Glutamatergic neuron (in vitro differentiated cells): Measurements from ENCODE around the gene CCBE1. TPM values are rescaled to one million over a fixed set of nuclear protein-coding genes. Genes with fewer than 3 reads are reported as not detected.

ENCODE experiments used
- DNase-seq: peaks from one replicate; pipeline ENCODE4 v3.0.0; 2022
- H3K27ac Mint-ChIP-seq: one replicate; pipeline ENCODE4 v1.8.0; 2020; ENCODE audit warnings: mild to moderate bottlenecking, mixed read lengths, inconsistent platforms; ENCODE audit not compliant: unreplicated experiment
- H3K27me3 Mint-ChIP-seq: one replicate; pipeline ENCODE4 v1.8.0; 2020; ENCODE audit warnings: mild to moderate bottlenecking, moderate library complexity, mixed read lengths, inconsistent platforms; ENCODE audit not compliant: unreplicated experiment
- H3K36me3 Mint-ChIP-seq: one replicate; pipeline ENCODE4 v1.8.0; 2020; ENCODE audit warnings: mild to moderate bottlenecking, mixed read lengths, inconsistent platforms; ENCODE audit not compliant: unreplicated experiment
- H3K4me1 Mint-ChIP-seq: one replicate; pipeline ENCODE4 v1.8.0; 2020; ENCODE audit warnings: mild to moderate bottlenecking, low read depth, mixed read lengths, inconsistent platforms; ENCODE audit not compliant: unreplicated experiment
- H3K4me3 Mint-ChIP-seq: one replicate; pipeline ENCODE4 v1.8.0; 2020; ENCODE audit warnings: mild to moderate bottlenecking, mixed read lengths, inconsistent platforms; ENCODE audit not compliant: unreplicated experiment
- H3K9me3 Mint-ChIP-seq: one replicate; pipeline ENCODE4 v1.8.0; 2020; ENCODE audit warnings: mild to moderate bottlenecking, moderate library complexity, mixed read lengths, inconsistent platforms; ENCODE audit not compliant: unreplicated experiment
- total RNA-seq: library from RNA; stranded (reverse); fragmentation: NEBNext Ultra II Directional; extraction: Animal tissue kit (Norgen Biotek cat#: 25700); gene quantifications from one replicate; pipeline ENCODE4 v1.2.1, GENCODE V29; 2021; ENCODE audit not compliant: unreplicated experiment
- TF ChIP-seq, protein P1 (sequence below): fragments of 200-600 bp; sonication (generic); IDR thresholded peaks from one replicate; pipeline ENCODE4 v1.5.0; 2021; ENCODE audit not compliant: partially characterized antibody, unreplicated experiment

Gene CCBE1
- total RNA-seq, 1 donor from 2014 or later = 0.81 TPM

GRCh38 chr18:59562751-59563150, 134.5 kb downstream of the CCBE1 start:
- peaks cover 29% of the 10 kb centered on the region for H3K4me1 Mint-ChIP-seq
- no peak overlapping the region for H3K4me3 Mint-ChIP-seq
- peaks cover 9% of the 10 kb centered on the region for H3K36me3 Mint-ChIP-seq
- DNase-seq = no peak
- no peak overlapping the region for H3K27ac Mint-ChIP-seq
- TF ChIP-seq, protein P1, sequence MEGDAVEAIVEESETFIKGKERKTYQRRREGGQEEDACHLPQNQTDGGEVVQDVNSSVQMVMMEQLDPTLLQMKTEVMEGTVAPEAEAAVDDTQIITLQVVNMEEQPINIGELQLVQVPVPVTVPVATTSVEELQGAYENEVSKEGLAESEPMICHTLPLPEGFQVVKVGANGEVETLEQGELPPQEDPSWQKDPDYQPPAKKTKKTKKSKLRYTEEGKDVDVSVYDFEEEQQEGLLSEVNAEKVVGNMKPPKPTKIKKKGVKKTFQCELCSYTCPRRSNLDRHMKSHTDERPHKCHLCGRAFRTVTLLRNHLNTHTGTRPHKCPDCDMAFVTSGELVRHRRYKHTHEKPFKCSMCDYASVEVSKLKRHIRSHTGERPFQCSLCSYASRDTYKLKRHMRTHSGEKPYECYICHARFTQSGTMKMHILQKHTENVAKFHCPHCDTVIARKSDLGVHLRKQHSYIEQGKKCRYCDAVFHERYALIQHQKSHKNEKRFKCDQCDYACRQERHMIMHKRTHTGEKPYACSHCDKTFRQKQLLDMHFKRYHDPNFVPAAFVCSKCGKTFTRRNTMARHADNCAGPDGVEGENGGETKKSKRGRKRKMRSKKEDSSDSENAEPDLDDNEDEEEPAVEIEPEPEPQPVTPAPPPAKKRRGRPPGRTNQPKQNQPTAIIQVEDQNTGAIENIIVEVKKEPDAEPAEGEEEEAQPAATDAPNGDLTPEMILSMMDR = no peak
- H3K9me3 Mint-ChIP-seq = peaks cover 3% of the 10 kb centered on the region
- H3K27me3 Mint-ChIP-seq = peaks cover 4% of the 10 kb centered on the region

DNA sequence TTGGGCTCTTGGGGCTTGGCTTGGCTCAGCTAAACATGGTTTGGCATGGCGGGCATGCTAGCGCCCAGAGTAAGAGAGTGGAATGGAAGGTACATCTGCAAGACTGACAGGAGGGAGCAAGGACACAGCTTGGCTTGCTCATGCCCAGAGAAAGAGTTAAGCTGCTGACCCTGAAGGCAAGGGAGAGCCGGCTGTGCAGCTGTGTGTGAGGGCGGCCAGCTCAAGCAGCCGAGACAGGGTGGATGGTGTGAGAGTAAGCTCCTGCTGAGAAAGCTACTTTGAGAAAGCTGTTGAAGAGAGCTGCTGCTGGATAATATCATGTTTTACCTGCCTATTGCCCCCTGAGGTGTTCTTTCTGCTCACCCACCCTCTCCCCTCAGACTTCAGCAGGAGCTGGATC, 135.6 kb downstream of the CCBE1 start:
- Mint-ChIP-seq H3K4me3 (no peak overlapping the region), H3K9me3 (peaks cover 6% of the 10 kb centered on the region), H3K36me3 (peaks cover 10% of the 10 kb centered on the region), H3K27ac (no peak overlapping the region), H3K27me3 (peaks cover 4% of the 10 kb centered on the region), H3K4me1 (peaks cover 28% of the 10 kb centered on the region)
- DNase-seq = no peak
- TF ChIP-seq, protein P1 = no peak

GRCh38 chr18:59560556-59560955, 136.7 kb downstream of the CCBE1 start:
- no peak overlapping the region for H3K4me3 Mint-ChIP-seq
- TF ChIP-seq, protein P1 = no peak
- peak overlapping the region; percentile 85 for H3K27ac Mint-ChIP-seq
- H3K36me3 Mint-ChIP-seq = peaks cover 10% of the 10 kb centered on the region
- DNase-seq = no peak
- peaks cover 19% of the 10 kb centered on the region for H3K4me1 Mint-ChIP-seq
- H3K9me3 Mint-ChIP-seq = peaks cover 4% of the 10 kb centered on the region
- peaks cover 2% of the 10 kb centered on the region for H3K27me3 Mint-ChIP-seq

GRCh38 chr18:59559528-59559927, 137.7 kb downstream of the CCBE1 start:
- Mint-ChIP-seq H3K27ac (no peak overlapping the region), H3K9me3 (peaks cover 6% of the 10 kb centered on the region), H3K4me1 (peaks cover 23% of the 10 kb centered on the region), H3K4me3 (no peak overlapping the region), H3K36me3 (peaks cover 10% of the 10 kb centered on the region), H3K27me3 (peaks cover 2% of the 10 kb centered on the region)
- TF ChIP-seq, protein P1 = no peak
- no peak for DNase-seq

GRCh38 chr18:59555995-59556659, 141.1 kb downstream of the CCBE1 start:
- Mint-ChIP-seq H3K9me3 (peaks cover 6% of the 10 kb centered on the region), H3K4me1 (peaks cover 25% of the 10 kb centered on the region), H3K27ac (no peak overlapping the region), H3K27me3 (peaks cover 2% of the 10 kb centered on the region), H3K36me3 (peaks cover 10% of the 10 kb centered on the region), H3K4me3 (no peak overlapping the region)
- DNase-seq = no peak
- TF ChIP-seq, protein P1 = no peak
